Measurements from ENCODE around the gene MID1IP1.

MID1IP1 gene, protein sequence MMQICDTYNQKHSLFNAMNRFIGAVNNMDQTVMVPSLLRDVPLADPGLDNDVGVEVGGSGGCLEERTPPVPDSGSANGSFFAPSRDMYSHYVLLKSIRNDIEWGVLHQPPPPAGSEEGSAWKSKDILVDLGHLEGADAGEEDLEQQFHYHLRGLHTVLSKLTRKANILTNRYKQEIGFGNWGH

DNA sequence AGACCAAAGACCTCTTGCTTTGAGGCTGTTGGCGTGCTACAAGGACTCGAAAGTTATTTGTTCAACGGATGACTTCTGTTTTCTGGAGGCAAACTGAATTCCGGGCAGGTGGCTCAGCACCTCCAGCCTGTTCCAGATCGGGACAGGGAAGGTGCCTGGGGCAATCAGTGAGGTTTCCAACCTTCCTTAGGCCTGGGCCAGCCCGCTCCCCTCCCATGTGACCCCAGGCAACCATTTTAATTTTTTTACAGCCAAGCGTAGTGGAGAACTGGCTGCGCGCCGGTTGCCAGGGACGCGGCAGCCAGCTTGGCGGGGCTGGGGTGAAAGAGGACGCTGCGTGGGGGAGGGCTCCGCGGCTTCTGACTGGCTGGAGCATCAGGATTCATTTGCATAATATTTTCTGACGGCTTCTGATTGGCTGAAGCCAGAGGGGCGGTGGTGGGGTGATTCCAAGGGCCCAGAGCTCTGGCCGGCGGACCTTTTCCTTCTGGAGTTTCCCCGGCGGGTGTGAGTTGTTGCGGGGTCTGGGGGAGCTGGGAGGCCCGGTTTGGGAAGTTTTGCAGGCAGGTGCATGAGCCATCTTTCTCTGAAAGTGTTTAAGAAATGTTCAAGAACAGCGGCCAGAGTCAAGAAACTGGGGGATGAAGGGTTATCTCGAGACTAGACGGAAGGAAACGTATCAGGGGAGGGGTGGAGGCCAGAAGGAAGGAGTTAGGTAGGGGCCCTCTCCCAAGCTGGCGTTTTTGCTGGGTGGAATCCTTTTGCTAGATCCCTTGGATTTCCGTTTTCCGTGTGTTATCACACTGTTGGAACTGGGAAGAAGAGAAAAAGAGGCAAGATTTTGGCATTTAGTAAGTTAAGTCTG is at the start of gene MID1IP1:
Gene MID1IP1 (plus strand): TSS at position 479 of the 865 bp plus-strand sequence. CDS start 3,488 bp downstream, outside the sequence.
- H3K4me3 ChIP-seq (ENCODE audit: low read depth, low read length) = peak within 1 kb of the TSS; percentile 86
- peak within 1 kb of the TSS; percentile 66 for H3K27ac ChIP-seq (ENCODE audit: low read depth, low read length)
- H3K27me3 ChIP-seq (ENCODE audit: control insufficient read depth, insufficient read depth, low read length) = no peaks in the 10 kb centered on the region
- H3K9me3 ChIP-seq (ENCODE audit: control insufficient read depth, insufficient read depth, low read length) = no peaks in the 10 kb centered on the region
- H3K36me3 ChIP-seq (ENCODE audit: control insufficient read depth, insufficient read depth, low read length) = peaks cover 9% of the 10 kb centered on the region
- peaks cover 7% of the 10 kb centered on the region for H3K4me1 ChIP-seq (ENCODE audit: control insufficient read depth, insufficient read depth, low read length)
- H3K9ac ChIP-seq (ENCODE audit: low read depth, low read length) = peak within 1 kb of the TSS; percentile 79

GRCh38 chrX:38754102-38754790 is 47.0 kb upstream of the MID1IP1 start:
- H3K4me1 ChIP-seq (ENCODE audit: control insufficient read depth, insufficient read depth, low read length) = peaks cover 14% of the 10 kb centered on the region
- no peak overlapping the region for H3K27ac ChIP-seq (ENCODE audit: low read depth, low read length)
- H3K4me3 ChIP-seq (ENCODE audit: low read depth, low read length) = no peak overlapping the region
- no peaks in the 10 kb centered on the region for H3K36me3 ChIP-seq (ENCODE audit: control insufficient read depth, insufficient read depth, low read length)
- H3K9ac ChIP-seq (ENCODE audit: low read depth, low read length) = no peak overlapping the region
- H3K27me3 ChIP-seq (ENCODE audit: control insufficient read depth, insufficient read depth, low read length) = no peaks in the 10 kb centered on the region
- H3K9me3 ChIP-seq (ENCODE audit: control insufficient read depth, insufficient read depth, low read length) = no peaks in the 10 kb centered on the region

DNA sequence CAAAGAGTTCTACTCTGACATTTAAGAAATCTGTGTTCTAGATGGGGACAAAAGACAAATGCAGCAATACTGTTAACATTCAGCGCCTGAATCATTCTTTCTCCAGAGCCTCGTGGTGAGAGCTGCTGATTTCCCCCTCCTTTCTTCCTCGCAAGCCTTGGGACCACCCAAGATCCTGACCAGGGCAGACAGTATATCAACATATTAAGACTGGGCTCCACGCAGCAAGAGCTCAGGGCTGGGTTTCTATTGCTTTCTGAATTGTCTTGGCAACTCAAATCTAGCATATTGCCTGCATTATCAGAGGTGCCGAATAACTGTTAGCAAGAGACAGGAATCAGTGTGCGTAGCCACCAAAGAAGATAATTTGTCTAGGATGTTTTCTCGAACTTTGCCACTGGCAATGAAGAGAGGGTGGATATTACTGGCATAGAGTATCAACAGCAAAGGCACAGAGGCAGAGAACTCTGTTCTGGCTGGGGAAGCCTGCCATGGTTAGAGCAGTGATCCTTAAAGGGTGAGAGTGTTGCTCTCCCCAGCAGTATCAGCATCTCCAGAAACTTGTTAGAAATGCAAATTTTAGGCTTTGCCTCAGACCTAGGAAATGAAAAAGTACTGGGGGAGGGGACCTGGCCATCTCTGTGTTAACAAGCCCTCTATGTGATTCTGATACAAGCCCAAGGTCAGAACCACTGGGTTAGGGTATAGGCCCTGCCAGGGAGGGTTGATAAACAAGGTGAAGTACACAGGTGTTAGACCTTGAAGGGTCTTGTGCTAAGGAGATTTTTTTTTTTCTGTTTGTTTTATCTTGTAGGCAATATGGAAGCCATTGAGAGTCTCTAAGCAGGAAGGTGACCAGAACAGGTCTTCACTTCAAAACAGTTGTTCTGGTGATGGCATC is 46.2 kb upstream of the MID1IP1 start:
- Histone ChIP-seq H3K9me3 (ENCODE audit: control insufficient read depth, insufficient read depth, low read length) (no peaks in the 10 kb centered on the region), H3K9ac (ENCODE audit: low read depth, low read length) (no peak overlapping the region), H3K27ac (ENCODE audit: low read depth, low read length) (no peak overlapping the region)

GRCh38 chrX:38760883-38761282 is 40.4 kb upstream of the MID1IP1 start:
- no peak overlapping the region for H3K27ac ChIP-seq (ENCODE audit: low read depth, low read length)
- H3K9me3 ChIP-seq (ENCODE audit: control insufficient read depth, insufficient read depth, low read length) = no peaks in the 10 kb centered on the region
- H3K9ac ChIP-seq (ENCODE audit: low read depth, low read length) = no peak overlapping the region
- no peaks in the 10 kb centered on the region for H3K4me1 ChIP-seq (ENCODE audit: control insufficient read depth, insufficient read depth, low read length)
- H3K27me3 ChIP-seq (ENCODE audit: control insufficient read depth, insufficient read depth, low read length) = no peaks in the 10 kb centered on the region
- H3K36me3 ChIP-seq (ENCODE audit: control insufficient read depth, insufficient read depth, low read length) = no peaks in the 10 kb centered on the region
- no peak overlapping the region for H3K4me3 ChIP-seq (ENCODE audit: low read depth, low read length)

More for the DNA sequence above, 46.2 kb upstream of the MID1IP1 start:
- no peak overlapping the region for H3K4me3 ChIP-seq (ENCODE audit: low read depth, low read length)
- peaks cover 14% of the 10 kb centered on the region for H3K4me1 ChIP-seq (ENCODE audit: control insufficient read depth, insufficient read depth, low read length)
- no peaks in the 10 kb centered on the region for H3K27me3 ChIP-seq (ENCODE audit: control insufficient read depth, insufficient read depth, low read length)
- H3K36me3 ChIP-seq (ENCODE audit: control insufficient read depth, insufficient read depth, low read length) = no peaks in the 10 kb centered on the region

DNA sequence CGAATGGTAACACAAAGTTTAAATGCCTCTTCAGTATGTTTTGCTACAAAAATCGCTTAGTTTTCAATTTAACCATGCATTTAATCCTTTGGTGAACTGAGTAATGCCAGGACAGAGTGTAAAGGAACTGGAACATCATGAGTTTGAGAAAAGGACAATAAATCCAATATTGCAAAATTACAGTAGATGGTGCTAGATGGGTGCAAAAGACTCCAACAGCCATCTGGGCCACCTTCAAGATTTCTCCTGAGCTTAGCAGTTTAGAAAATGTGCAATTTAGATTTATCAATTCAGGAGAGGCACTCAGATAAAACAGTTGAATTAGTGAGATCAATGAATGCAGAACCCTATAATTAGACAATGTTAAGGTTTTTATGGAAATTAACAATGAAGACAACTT is 33.2 kb upstream of the MID1IP1 start:
- Histone ChIP-seq H3K9me3 (ENCODE audit: control insufficient read depth, insufficient read depth, low read length) (no peaks in the 10 kb centered on the region), H3K27me3 (ENCODE audit: control insufficient read depth, insufficient read depth, low read length) (no peaks in the 10 kb centered on the region), H3K27ac (ENCODE audit: low read depth, low read length) (no peak overlapping the region), H3K36me3 (ENCODE audit: control insufficient read depth, insufficient read depth, low read length) (no peaks in the 10 kb centered on the region), H3K4me3 (ENCODE audit: low read depth, low read length) (no peak overlapping the region), H3K4me1 (ENCODE audit: control insufficient read depth, insufficient read depth, low read length) (no peaks in the 10 kb centered on the region), H3K9ac (ENCODE audit: low read depth, low read length) (no peak overlapping the region)

GRCh38 chrX:38770152-38770551 is 31.1 kb upstream of the MID1IP1 start:
- H3K36me3 ChIP-seq (ENCODE audit: control insufficient read depth, insufficient read depth, low read length) = no peaks in the 10 kb centered on the region
- H3K4me3 ChIP-seq (ENCODE audit: low read depth, low read length) = no peak overlapping the region
- no peaks in the 10 kb centered on the region for H3K27me3 ChIP-seq (ENCODE audit: control insufficient read depth, insufficient read depth, low read length)

GRCh38 chrX:38774249-38774648 is 27.0 kb upstream of the MID1IP1 start:
- Histone ChIP-seq H3K36me3 (ENCODE audit: control insufficient read depth, insufficient read depth, low read length) (no peaks in the 10 kb centered on the region), H3K4me1 (ENCODE audit: control insufficient read depth, insufficient read depth, low read length) (no peaks in the 10 kb centered on the region), H3K27ac (ENCODE audit: low read depth, low read length) (no peak overlapping the region), H3K27me3 (ENCODE audit: control insufficient read depth, insufficient read depth, low read length) (no peaks in the 10 kb centered on the region), H3K4me3 (ENCODE audit: low read depth, low read length) (no peak overlapping the region), H3K9ac (ENCODE audit: low read depth, low read length) (no peak overlapping the region), H3K9me3 (ENCODE audit: control insufficient read depth, insufficient read depth, low read length) (no peaks in the 10 kb centered on the region)

More at GRCh38 chrX:38770152-38770551, 31.1 kb upstream of the MID1IP1 start:
- Histone ChIP-seq H3K27ac (ENCODE audit: low read depth, low read length) (no peak overlapping the region), H3K9me3 (ENCODE audit: control insufficient read depth, insufficient read depth, low read length) (no peaks in the 10 kb centered on the region), H3K9ac (ENCODE audit: low read depth, low read length) (no peak overlapping the region), H3K4me1 (ENCODE audit: control insufficient read depth, insufficient read depth, low read length) (no peaks in the 10 kb centered on the region)

DNA sequence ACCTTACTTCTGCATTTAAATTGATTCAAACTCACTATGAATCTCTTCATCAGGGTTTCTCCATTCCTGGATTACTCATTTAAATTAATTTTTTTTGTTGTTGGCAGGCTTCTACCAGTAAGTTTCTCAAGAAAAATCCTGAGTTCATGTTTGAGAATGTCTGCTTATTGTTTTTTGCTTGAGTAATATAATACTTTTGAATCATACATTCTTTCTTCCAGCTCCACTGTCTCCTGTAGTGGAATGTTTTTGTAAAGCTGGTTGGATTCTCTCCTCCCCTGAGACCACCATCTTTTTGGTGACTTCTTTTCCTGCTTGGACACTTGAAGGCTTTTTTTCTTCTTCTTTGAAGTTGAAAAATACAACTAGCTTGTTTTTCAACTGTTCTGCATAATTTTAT is 4.3 kb upstream of the MID1IP1 start:
- no peak overlapping the region for H3K27ac ChIP-seq (ENCODE audit: low read depth, low read length)
- H3K4me3 ChIP-seq (ENCODE audit: low read depth, low read length) = no peak overlapping the region
- no peaks in the 10 kb centered on the region for H3K27me3 ChIP-seq (ENCODE audit: control insufficient read depth, insufficient read depth, low read length)
- H3K4me1 ChIP-seq (ENCODE audit: control insufficient read depth, insufficient read depth, low read length) = peaks cover 10% of the 10 kb centered on the region
- no peaks in the 10 kb centered on the region for H3K9me3 ChIP-seq (ENCODE audit: control insufficient read depth, insufficient read depth, low read length)
- no peak overlapping the region for H3K9ac ChIP-seq (ENCODE audit: low read depth, low read length)
- H3K36me3 ChIP-seq (ENCODE audit: control insufficient read depth, insufficient read depth, low read length) = no peaks in the 10 kb centered on the region

- Histone ChIP-seq H3K27me3 (ENCODE audit: control insufficient read depth, insufficient read depth, low read length) (no peaks in the 10 kb centered on the region), H3K4me3 (ENCODE audit: low read depth, low read length) (no peak overlapping the region), H3K4me1 (ENCODE audit: control insufficient read depth, insufficient read depth, low read length) (peaks cover 12% of the 10 kb centered on the region), H3K9ac (ENCODE audit: low read depth, low read length) (no peak overlapping the region), H3K36me3 (ENCODE audit: control insufficient read depth, insufficient read depth, low read length) (no peaks in the 10 kb centered on the region), H3K27ac (ENCODE audit: low read depth, low read length) (no peak overlapping the region), H3K9me3 (ENCODE audit: control insufficient read depth, insufficient read depth, low read length) (no peaks in the 10 kb centered on the region)
Measured at GRCh38 chrX:38798956-38799355, 2.3 kb upstream of the MID1IP1 start.

GRCh38 chrX:38799995-38800580 is 1.2 kb upstream of the MID1IP1 start:
- Histone ChIP-seq H3K27me3 (ENCODE audit: control insufficient read depth, insufficient read depth, low read length) (no peaks in the 10 kb centered on the region), H3K36me3 (ENCODE audit: control insufficient read depth, insufficient read depth, low read length) (peaks cover 4% of the 10 kb centered on the region; the same call in 1 of the 2 replicates), H3K9me3 (ENCODE audit: control insufficient read depth, insufficient read depth, low read length) (no peaks in the 10 kb centered on the region), H3K4me3 (ENCODE audit: low read depth, low read length) (no peak overlapping the region), H3K4me1 (ENCODE audit: control insufficient read depth, insufficient read depth, low read length) (peaks cover 7% of the 10 kb centered on the region), H3K27ac (ENCODE audit: low read depth, low read length) (no peak overlapping the region), H3K9ac (ENCODE audit: low read depth, low read length) (no peak overlapping the region)

Measured in HUES48 (cell line).